Activated CD8-positive, alpha-beta memory T cell treated with anti-CD3 and anti-CD28 coated beads, Interleukin-2, amount 50 U/mL, for 4 hours (primary cell): ENCODE results near the gene TRABD2A.

Source experiments
- DNase-seq: peaks from one replicate; pipeline ENCODE4 v3.0.0-alpha.2; 2020

The TRABD2A gene

DNA sequence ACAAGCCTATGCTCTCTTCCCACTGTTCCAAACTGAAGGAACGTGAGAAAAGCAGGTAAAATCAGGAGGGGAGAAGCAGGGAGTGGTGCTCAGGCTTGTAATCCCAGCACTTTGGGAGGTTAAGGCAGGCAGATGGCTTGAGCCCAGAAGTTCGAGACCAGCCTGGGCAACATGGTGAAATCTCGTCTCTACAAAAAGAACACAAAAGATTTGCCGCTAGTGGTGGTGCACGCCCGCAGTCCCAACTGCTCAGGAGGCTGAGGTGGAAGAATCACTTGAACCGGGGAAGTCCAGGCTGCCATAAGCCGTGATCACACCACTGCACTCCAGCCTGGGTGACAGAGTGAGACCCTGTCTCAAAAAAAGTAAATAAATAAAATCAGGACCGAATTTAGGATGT, 23.3 kb upstream of the TRABD2A start:
- no peak for DNase-seq

GRCh38 chr2:84902526-84902925, 21.6 kb upstream of the TRABD2A start:
- DNase-seq: no peak

DNA sequence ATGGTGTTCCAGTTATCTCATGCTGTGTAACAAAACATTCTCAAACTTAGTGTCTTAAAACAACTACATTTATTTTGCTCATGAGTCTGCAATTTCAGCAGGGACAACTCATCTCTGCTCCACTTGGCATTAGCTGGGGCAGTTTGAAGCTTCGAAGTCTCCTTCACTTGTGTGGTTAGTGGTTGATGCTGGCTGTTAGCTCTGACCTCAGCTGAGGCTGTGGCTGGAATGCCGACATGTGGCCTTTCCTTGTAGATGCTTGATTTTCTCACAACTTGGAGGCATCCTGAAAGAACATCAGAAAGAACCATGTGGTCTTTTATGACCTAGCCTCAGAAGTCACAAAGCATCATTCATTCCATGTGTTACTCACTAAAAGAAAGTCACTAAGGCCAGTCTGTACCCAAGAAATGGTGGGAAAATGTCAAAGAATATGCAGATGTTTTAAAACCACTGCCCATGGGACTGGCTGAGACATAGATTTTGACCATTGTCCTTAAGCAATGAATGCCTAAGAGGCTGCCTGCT, 20.8 kb upstream of the TRABD2A start:
- no peak for DNase-seq

DNA sequence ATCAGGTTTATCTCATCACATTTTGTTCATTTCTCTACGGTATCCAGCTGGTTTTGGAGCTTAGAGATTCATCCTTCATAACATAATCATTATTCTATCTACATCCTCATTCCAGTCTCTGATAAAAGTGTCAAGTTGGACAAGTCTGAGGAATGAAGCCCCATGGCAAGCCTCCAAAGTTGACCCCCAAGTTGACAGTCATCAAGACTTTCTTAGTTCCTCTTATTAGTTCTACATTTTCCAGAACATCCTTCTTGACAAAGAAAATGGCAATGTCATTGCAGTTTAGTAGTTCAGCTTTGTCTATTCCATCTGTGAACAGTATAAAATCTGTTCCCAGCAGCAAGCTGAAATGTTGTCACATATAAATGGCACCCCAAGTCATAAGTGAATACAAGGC, 20.1 kb upstream of the TRABD2A start:
- no peak for DNase-seq

DNA sequence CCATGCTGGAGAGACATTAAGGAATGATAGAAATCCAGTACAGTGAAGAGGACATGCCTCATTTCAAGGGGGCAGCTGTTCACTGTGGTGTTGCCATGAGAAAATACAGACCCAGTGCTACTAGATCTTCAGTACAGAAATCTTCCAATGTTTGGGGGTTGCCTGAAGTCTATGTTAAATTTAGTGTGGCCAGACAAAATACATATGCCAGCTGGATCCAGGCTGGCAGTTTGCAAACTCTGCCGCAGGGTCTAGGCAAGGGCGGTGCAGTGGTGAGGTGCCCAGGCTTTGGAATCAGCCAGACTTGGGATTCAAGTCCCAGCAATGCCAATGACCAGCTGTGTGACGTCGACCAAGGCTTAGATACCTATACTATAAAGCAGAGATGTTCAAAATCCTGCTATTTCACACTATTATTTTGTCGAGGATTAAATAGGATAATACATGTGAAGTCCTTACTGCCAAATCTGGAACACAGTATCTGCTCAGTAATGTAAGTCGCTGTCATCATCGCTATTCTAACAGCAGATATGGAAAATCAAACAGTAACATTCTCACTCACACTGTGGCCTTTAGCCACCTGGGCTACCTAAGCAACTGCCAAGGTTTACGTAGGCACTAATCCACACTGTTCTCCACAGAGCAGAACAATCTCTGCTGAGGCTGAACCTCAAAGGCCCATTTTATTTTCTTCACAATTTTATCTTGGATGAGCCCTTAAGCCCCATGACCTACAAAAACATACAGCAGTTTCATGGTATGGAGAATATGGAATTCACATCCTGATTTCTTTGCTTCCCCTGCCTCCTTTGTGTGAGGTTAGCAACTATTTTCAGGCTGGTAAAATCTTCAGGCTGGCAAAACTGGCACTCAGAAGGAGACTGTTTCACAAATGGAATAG, 18.7 kb upstream of the TRABD2A start:
- DNase-seq: no peak

DNA sequence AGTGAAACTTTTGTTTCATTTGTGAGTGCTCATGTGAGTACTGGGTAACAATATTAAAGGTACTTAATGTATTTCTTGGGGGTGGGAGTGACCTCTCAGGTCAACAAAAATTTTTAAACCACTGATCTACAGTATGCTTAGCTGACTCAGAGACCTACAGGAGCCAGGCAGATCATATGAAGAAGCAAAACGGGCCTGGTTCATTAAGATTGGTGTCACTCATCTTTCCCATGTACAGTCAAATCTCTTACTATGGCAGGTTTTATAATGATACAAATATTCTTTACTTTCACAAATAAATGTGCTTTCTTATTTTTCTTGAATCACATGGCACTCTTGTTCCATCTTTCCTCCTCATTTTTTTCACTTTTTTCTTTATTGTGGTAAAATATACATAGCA, 16.9 kb upstream of the TRABD2A start:
- DNase-seq: no peak

- DNase-seq: no peak
Measured at GRCh38 chr2:84896567-84896966, 15.7 kb upstream of the TRABD2A start.

DNA sequence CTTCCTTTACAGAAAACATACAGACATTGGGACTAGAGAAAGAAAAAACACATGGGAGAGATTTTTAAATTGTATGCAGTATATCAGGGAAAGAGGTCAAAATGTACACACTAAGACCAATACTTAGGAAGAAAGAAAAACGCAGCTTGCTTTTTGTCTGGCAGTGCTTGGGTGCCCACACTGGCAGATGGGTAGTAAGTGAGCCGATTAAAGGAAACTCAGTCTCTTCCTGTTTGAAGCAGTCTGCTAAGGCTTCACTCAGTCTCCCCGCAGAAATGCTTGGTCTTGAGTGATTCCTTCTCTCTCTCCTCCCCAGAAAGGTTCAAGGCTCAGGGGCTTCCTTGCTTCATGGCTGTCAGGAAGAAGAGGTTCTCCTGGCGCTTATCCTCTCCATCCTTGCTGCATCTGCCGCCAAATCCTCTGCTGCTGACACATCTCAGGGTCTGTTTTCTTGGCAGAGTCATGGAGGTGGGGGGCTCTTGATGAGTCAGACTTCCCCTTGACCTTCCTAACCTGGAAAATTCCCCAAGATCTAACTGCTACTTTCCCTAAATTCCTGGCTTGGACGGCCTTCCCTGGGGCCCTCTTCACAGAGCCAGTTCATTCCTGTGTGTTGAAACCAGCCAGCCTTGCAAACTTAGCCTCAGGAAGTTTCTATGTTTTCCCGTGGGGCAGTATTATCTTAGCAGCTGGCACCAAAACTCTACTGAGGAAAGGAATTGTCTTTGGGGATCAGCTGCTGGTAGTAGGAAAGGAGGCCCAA, 14.1 kb upstream of the TRABD2A start:
- DNase-seq: no peak

GRCh38 chr2:84894131-84894586, 13.3 kb upstream of the TRABD2A start:
- DNase-seq: no peak

- no peak for DNase-seq
Measured at GRCh38 chr2:84891355-84892010, 10.6 kb upstream of the TRABD2A start.

GRCh38 chr2:84889332-84889731, 8.4 kb upstream of the TRABD2A start:
- no peak for DNase-seq

DNA sequence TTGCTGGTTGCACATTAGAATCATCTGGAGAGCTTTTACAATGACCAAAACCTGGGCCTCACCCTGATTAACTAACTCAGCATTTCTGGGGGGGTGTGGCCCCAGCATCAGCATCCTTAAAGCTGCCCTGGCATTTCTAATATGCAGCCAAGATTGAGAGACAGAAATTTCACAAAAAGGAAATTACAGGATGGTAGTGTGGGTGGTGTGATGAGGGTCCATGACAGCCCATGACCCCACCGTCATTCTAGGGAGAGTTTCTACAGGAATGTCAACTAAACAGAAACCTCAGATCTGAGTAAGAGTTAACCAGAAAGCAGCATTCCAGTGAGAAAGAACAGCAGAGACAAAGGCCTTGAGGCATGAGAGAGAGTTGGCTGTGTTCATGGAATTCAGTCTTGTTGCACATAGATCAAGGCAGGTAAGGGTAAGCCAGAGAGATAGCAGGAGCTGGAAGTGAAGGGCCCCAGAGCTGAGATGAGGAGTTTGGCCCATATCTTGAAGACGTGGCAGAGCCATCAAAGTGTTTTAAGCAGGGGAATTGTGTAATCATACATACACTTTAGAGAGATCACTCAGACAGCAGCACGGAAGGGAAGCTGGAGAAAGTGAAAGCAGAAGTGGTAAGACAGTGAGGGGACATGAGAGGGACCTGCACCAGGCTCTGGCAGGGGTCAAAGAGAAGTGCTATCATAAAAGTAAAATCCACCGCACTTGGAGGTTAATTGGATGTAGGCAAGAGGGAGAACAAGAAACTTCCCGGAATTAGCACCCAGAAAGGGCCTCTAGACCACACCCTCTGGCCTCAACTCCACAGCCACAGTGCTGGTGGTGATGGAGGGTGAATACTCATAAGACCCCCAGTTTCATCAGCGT, 7.8 kb upstream of the TRABD2A start:
- DNase-seq: no peak

- no peak for DNase-seq
Measured at GRCh38 chr2:84886791-84887190, 5.9 kb upstream of the TRABD2A start.

DNA sequence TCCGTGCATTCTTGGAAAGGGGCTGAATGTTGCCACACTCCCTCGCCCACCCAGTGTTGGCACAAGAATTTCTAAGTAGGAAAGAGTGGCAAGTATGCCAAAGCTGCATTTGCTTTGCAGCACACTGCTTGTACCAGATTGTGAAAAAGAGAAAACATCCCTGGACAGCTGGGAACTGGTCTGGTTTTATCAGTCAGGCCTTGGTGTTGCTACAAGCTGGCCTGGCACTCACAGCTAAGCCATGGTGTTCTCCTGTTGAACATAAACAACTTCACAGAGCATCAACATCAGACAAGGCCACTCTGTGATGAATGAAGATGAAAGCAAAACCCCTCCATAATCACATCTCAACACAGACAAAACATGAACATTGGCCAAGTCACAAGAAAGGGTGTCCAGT, 4.2 kb upstream of the TRABD2A start:
- DNase-seq: no peak

- DNase-seq: no peak
Measured at GRCh38 chr2:84884449-84884848, 3.6 kb upstream of the TRABD2A start.

DNA sequence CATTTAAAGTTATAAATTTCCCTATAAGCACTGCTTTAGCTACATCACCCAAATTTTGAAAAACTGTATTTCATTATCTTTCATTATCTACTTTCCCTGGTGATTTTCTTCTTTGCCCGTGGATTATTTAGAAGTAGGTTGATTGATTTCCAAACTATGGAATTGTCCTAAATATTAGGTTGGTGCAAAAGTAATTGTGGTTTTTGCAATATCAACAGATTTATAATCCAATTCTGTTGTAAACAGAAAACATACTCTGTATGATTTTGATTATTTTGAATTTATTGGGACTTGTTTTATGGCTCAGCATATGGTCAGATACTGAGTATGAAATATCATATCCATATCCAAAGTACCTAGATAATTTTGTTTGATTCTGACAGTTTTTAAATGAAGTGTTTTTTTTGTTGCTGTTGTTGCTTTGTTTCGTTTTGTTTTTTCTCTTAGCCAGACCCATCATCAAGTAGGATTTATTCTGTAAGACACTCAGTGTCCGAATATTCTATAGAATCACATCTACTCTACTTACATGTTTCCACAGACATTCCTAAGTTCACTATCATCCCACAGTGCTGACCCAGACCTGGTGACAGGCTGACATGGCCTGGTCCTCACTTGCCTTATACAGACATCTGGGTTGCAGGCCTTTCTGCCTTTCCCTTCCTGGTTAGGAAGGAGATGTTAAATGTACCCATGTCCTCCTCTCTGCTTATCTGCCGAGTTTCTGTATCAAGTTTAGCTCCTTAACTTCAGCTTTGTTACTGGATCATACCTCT, 2.1 kb upstream of the TRABD2A start:
- no peak for DNase-seq

DNA sequence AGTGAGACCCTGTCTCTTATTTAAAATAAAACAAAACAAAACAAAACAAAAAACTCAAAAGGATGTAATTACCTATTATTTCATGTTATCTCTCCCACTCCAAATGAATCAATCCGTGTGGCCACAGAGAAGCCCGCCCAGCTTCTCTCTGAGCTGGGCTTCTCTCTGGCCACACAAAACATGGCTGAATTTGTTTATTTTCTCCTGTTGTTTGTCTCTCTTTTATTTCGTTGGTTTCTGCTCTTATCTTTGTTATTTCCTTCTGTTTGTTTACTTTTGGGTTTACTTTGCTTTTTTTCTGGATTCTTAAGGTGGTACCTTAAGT, 1.5 kb upstream of the TRABD2A start:
- no peak for DNase-seq

DNA sequence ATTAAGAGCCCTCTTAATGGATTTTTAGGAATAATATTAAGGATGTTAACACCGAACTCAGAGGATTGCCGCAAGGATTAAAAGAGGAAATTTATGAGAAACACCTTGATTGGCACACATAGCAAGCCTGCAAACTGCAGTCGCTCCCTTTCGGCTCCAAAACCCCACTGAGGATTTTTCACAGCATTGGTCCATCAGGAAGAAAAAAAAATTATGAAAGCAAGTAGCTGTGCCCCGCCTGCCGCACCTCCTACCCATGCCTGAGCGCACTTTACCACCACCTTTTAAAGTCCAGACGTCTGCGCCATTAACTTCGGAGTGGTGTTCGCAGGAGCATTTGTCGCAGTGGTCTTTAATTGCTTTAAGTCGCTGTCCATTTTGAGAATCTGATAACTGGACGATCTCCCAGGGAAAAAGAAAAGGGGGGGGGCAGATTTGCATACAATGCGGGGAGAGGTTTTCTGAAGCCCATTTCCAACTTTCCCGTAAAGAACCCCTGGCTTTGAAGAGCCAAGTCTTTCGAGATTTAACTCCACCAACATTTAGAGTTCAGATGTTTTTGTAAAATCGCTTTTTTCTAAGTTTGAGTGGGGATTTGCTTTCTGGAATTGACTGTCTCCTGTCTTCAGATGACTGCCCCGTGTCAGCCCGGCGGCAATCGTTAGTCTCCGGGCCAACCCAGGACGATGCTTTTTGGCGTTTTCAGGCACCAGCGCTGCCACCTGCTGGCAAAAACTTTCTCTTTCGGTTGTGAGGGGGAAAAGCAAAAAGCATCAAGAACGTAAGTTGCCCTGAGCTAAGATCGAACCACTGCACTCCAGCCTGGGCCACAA, 913 bp upstream of the TRABD2A start:
- peak; percentile 86 for DNase-seq

- no peak for DNase-seq
Measured at GRCh38 chr2:84880395-84880644, 564 bp downstream of the TRABD2A start.

DNA sequence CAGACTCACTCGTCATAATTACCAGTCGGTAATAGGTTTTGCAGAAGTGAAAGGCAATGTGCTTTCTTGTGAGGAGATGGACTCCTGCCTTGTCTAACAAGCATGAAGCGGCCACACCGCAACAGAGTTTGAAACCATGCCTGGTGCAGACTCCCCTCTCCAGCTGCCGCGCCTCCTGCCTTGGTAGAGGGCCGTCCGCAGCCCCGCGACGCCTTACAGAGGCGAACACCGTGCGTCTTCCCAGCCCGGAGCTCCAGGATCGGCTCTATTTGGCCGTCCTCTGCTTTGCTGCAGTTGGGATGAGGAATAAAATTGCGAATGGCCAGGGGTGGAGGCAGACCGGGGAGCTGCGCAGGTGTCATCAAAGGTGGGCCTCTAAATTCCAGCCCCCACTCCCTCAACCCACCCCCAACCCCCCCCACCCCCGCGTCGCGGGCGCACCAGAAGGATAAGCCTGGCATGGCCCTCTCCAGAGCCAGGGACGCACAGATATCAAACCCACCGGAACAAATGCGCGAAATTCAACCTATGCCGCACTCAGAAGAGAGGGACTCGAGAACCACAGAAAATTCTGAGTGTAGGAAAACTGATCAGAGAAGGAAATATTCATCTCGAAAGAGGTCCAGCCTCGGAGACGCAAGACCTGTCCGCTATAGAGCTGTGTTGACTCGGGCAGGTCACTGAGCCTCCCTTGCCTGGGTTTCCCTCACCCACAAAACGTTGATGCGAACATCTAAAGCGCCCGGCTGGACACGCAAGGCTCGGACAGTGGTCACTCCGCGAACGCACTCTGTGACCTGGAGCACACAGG, 1.1 kb downstream of the TRABD2A start:
- DNase-seq: no peak
